ENCODE data around the gene CYSRT1.

- TF ChIP-seq EZH2 (IDR thresholded peaks at IDR 0.05; ENCODE audit: low read length, missing control alignments) (no peak), CTCF (conservative IDR thresholded peaks at IDR 0.05 in 1 of 2, IDR thresholded peaks at IDR 0.05 in 1 of 2; ENCODE audit: low read depth in 1 of 2, low read length in 2 of 2) (no peak)
Observed at GRCh38 chr9:137230705-137231371, 5.9 kb downstream of the CYSRT1 start, which contains the start of gene SLC34A3.

All from fibroblast of lung (primary cell).